Activated CD4-positive, alpha-beta T cell treated with anti-CD3 and anti-CD28 coated beads for 1 hour (primary cell): ENCODE data around the gene KCNG2.

Experiments used
- DNase-seq: peaks from one replicate; pipeline ENCODE4 v3.0.0-alpha.2; 2020

Gene KCNG2

DNA sequence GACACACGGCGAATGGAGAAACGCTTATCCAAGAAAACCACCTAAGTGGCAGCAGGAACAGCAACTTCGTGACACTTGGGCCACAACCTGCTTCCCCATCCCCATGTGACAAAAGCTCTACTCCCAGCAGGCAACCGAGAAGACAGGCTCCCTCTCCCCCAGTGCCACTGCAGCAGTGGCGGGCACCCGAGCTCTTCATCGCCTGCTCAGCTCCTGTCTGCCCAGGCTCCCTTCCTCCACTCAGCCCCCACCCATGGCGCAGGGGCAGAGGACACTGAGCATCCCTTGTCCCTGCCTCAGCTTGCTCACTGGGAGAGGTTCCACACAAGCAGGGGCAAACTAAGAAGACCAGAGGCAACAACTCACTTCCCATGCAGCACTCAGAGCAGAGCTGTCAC lies 130.8 kb downstream of the KCNG2 start:
- DNase-seq: no peak

DNA sequence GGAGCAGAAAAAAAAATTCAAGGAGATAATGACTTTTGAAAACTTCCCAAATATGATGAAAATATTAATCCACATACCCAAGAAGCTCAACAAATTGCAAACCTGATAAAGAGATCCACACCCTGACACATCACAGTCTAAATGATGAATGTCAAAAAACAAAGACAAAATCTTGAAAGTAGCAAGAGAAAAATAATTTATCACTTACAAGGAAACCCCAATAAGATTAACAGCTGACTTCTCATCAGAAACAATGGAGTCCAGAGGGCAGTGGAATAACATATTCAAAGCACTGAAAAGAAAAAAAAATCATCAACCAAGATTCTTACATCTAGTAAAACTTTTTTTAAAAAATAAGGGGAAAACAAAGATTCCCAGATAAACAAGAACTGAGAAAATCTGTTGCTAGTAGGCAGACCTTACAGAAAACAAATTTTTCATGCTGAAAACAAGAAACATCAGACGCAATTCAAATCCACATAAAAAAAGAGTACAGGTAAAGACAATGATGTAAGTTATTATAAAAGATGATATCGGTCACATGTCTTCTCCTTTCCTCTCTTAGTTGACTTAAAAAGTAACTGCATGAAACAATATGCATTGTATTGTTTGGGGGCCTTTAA lies 132.4 kb downstream of the KCNG2 start:
- no peak for DNase-seq

DNA sequence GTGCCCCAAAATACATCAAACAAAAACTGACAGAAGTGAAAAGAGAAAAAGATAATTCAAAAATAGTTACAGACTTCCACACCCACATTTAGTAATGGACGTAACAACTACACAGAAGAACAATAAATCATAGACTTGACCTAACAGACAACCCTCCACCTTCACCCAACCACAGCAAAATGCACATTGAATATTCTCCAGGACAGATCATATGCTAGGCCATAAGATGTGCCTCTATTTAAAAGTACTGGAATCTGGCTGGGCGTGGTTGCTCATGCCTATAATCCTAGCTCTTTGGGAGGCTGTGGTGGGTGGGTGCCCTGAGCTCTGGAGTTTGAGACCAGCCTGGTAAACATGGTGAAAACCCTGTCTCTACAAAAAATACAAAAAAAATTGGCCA lies 133.7 kb downstream of the KCNG2 start:
- DNase-seq: no peak

DNA sequence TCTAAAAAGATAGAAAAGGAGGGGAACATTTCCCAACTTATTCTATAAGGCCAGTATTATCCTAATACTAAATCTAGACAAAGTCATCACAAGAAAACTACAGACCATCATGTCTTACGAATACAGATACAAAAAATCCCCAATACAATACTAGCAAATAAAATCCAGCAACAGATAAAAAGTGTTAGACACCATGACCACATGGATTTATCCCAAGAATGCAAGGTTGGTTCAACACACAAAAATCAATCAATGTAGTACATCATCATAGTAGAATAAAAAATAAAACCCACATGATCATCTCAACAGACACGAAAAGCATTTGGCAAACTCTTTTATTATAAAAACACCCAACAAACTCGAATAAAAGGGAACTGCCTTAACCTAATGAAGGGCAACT lies 135.2 kb downstream of the KCNG2 start:
- no peak for DNase-seq

DNA sequence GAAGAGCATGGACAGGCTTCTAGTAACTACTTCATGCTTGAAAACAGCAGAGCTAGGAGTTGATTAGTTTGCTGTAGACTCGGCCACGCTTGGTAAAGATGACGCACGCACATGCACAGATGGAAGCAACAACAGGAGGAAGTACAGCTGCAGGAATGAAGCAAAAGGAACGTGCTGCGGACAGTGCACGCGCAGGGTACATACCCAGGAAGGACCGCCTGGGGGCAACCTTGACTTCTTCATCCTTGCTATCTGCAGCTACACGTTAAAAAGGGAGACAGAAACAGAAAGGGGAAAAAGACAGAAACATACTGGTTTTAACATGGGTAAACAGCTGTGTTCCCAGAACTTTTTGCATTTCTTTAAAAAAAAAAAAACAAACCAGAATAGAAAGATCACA lies 136.0 kb downstream of the KCNG2 start:
- no peak for DNase-seq

DNA sequence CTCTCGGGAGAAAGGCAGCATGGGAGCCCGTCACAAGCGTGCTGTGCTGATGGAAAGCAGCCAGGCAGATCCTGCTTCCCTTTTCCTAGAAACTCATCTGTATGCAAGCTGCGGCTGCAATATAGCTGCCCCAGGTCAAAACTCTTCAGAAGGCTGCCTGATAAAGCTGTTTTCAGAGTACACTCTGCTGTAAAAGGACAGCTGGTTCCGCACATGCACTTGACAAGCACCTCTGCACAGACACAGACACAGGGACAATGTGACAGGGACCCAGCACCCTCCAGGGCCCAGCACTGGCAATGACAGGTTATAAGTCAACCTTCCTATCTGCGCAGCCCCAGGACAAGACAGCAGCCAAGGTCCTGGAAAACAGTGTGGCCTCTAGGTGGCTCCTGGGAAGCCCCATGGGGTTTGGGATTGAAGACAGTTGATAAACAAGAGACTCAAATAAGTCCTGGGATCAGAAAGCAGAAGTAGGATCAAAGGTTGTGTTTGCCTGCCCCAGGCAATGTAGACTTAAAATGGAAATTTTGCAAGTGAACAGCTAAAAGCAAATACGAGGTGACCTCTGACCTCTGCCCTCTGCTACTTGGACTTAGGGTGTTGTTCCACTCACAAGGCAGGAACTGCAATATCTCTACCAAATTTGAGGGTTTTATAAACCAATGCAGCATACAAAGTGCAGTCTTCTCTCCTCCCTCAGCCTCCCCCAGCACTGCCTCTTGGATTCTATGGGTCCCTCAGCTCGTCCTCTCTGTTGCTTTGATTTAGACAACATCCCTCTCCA lies 136.8 kb downstream of the KCNG2 start:
- no peak for DNase-seq

DNA sequence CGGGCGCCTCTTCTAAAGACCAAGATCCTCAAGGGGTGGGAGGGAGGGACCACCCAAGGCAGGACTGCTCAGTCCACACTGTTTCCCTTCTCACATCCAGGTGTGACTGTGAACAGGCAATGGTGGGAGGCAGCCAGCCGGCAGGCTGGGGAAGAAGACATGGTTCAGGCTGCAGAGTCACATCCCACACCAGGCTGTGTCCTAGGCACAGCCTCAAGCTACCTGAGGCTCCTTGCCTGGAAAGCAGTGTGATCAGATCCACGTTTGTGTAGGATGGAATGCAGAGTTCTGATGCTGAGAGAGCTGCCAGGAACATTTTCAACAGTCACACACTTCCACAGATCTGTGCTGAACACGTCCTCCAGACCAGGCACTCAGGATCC lies 137.4 kb downstream of the KCNG2 start:
- DNase-seq: no peak

DNA sequence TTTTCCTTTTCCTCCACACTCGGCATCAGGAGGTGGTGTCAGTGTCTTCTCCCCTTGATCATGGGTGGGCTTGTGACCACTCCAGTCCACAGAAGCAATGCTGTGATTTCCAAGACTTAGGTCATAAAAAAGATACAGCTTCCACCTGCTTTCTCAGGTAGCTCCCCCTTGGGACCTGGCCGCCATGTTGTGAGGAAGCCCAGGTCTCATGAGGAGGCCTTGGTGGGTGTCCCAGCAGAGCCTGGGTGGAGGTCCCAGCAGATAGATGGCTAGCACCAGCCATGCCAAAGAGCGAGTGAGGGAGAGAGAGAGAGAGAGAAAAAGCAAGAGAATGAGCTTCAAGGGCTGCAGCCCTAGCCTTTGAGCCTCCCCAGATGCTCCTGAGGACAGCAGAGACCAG lies 137.8 kb downstream of the KCNG2 start:
- no peak for DNase-seq

DNA sequence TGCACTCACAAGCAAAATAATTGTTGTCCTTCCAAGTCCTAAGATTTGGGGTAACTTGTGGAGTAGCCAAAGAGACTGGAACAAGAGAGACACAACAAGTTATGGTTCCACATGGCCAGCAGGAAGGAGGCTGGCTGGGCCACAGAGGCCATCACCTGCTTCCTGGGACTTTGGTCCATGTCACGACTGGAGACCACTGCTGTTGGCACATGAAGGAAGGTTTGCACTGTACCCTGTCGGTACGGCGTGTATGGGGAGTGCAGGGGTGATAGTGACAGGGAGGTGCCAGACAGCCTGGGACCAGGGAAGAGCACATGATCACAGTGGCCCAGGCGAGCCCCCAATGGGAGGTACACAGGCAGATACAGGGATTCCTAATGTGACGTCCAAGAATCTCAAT lies 138.2 kb downstream of the KCNG2 start:
- no peak for DNase-seq

DNA sequence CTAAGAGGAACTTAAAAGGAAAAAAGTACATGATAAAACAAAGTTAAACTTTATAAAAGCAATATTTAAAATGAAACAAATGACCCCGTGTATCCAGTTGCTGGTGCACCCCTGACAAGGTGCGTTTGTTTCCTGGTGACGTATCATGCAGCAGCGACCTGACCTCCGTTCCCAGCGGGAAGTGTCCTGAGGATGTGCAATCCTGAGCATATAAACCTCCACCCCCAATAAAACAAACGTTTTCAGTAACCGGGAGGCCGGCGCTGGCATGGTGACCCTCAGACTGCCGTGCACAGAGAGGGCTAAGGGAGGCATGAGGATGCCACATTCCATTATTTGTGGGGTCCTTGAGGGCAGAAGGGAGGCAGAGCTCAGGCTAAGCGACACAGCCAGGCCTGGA lies 138.9 kb downstream of the KCNG2 start:
- DNase-seq: no peak

DNA sequence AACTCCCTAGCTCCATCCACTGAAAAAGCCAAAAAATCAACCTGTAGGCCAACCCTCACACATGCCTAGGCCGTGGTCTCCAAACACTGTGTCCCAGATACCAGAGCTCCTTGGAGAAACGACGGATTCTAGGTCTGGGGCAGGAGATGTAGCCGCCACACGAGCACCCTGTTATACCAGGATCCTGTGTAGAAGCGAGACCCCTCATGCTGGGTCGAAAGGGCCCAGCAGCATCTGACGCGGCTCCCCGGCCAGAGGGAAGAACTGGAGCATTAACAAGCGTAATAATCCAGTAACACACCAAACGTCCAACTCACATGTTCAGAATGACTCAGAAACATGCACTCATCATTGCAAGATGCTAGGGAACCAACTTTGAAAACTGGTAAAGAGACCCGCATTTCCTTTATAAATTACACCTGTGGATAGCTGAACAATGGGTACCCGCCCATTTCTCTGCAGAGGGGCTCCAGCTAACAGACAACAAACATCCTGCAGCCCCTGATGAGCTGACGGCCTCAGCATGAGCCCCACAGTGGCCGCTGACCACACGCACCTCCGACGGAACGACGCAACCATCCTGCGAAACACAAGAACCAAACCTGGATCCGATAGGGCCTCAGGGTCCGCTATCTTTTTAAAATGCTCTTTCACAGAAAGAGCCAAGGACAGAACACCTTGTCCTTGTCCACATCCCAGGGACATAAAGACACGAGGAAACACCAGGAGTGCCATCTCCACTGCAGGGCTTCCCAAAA lies 139.5 kb downstream of the KCNG2 start:
- no peak for DNase-seq

DNA sequence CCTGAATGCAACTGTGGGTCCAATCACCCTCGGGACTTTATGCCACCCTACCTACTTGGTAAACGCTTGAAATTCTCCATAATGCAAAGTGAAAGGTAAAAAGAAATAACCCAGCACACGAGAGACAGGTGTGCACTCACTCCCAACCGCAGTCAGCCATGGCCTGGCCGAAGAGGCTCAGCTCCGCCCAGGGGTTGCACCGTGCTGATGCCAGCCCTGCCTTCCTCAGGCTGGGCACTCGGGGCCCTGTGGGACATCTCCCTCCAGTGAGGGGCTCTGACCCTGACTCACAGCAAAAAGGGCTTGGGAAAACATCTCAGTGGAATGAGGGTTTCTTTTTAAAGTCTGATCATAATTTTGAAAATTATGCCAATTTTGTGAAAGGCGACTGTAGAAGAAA lies 140.5 kb downstream of the KCNG2 start:
- DNase-seq: no peak

DNA sequence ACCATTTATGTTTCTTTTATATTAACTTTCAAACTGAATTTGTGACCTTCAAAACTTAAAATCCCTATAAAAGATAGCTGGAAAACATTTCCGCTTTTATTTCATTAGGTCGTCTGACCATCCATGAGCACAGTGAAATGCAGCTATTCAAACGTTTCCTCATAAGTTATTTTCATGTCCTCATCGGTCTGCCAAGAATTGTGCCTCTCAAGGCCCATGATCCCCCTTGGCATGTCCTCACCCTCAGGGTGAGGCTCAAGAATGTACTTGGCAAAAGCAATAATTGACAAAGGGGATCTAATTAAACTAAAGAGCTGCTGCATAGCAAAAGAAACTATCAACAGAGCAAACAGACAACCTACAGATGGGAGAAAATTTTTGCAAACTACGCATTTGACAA lies 141.4 kb downstream of the KCNG2 start:
- no peak for DNase-seq

DNA sequence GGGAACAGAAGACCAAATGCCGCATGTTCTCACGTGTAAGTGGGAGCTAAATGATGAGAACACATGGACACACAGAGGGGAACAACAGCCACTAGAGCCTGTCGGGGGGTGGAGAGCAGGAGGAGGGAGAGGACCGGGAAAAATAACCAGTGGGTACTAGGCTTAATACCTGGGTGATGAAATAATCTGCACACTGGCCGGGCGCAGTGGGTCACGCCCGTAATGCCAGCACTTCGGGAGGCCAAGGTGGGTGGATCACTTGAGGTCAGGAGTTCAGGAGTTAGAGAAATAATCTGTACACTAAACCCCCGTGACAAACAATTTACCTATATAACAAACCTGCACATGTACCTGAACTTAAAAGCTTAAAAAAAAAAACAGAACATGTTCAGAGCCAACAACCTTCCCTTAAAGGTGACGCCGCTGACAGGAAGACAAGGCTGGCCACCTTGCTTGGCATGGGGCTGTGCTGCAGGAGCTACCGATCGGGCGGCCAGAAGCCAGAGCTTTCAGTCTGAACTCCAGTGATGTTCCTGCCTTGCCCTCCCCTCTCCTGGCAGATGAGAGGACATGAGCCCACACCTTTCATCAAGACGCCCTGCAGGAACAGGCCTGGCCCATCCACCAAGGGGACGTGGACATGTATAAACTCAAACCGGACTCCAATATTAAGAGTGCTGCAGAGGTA lies 142.5 kb downstream of the KCNG2 start:
- DNase-seq: no peak

DNA sequence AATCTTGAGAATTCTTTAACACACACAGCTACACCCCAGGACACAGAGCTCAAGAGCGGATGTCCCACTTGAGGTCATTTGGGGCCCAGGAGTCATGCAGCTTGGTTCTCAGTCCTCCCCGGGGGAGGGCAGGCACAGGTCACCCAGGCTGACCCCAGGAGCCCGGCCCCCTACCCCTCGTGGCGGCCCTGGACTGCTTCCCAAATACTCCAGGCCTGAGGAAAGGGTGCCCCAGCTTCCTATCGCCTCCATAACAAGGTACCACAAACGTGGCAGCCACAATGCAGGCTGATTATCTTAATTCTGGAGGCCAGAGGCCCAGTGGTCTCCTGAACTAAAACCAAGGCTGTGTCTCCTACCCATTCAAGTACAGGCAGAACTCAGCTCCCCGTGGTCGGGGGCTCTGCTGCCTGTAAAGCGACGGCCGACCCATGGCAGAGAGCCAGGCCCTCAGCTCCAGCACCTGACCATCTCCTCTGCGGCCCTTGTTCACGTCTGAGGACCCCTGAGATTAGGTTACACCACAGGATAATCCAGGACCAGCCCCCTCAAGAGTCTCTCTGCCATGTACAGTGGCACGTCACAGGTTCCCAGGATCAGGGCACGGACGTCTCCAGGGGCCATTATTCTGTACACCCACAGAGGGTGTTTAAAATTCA lies 143.2 kb downstream of the KCNG2 start:
- DNase-seq: no peak

DNA sequence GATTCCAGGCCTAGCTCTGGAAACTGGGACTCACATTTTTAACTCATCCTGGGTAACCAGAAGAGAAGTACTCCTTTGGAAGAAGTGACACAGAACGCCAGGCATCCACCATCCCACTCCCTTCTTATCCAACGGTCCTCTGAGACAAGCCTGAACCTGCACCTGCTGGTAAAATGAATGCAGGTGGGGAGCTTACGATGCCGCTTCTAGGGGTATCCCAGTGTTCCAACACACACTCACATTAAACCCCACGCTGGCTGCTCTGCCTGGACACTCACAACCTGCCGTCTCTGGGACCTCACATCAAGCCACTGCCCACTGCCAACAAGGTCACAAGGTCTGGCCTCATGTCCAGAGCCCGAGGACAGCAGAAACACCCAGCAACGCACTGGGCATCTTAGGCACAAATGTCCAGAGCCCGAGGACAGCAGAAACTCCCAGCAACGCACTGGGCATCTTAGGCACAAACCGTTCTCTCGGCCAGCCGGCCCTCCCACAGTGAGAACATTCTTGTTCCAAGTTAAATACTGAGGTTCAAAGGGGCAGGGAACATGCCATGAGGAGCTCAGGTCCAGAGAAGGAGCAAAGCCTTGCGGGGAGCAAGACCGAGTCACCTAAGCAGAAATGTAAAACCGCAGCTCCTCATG lies 143.9 kb downstream of the KCNG2 start:
- DNase-seq: no peak

DNA sequence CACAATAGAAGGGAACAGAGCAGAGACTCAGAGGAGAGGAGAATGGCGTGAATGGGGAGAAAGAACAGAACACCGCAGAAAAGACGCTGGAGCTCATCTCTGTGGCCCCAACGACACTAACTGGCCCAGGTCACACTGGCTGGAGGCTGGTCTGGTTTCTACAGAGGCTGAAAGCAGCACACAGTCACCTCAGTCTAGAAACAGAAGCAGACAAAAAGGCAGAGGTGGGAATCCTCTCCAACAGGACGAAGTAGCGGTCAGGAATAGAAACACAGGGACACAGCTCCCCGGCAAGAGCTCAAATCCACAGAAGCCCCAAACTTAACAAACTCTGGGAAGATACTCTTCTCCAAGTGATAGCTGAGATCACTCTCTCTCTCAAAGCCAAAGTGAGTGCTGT lies 144.5 kb downstream of the KCNG2 start:
- DNase-seq: no peak

DNA sequence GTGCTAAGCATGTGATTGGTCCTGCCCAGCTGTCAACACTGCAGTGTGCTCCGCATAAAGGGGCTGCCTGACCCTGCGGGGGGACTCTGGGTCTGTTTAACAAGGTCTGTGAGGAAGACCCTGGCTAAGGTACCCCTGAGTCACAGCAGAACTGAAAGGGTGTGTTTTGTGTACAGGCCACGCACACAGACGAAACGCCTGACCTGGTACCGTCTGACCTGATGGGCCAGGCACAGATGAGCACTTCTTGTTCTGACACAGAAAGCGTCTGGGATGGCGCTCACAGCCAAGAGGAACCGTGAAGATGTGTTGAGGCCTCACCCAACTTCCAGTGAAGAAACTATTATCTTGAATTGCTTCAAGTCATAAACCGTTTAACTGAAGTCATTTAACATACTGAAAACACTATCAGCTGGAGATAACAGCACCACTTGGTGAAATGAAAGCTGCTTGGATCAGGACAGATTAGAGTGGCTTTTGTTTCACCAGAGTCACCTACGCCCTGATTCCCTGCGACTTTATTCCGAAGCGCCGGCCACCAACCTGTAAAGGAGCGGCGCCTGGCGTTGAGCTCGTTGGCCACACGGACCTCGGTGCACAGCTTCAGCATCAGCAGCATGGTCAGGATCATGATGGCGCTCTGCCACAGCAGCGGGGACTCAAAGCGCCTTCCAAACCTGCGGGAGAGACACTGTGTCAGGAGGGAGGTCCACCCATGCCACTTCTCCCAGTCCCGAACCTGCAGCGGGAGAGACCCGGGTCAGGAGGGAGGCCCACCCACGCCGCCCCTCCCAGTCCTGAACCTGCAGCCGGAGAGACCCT lies 145.3 kb downstream of the KCNG2 start:
- no peak for DNase-seq

DNA sequence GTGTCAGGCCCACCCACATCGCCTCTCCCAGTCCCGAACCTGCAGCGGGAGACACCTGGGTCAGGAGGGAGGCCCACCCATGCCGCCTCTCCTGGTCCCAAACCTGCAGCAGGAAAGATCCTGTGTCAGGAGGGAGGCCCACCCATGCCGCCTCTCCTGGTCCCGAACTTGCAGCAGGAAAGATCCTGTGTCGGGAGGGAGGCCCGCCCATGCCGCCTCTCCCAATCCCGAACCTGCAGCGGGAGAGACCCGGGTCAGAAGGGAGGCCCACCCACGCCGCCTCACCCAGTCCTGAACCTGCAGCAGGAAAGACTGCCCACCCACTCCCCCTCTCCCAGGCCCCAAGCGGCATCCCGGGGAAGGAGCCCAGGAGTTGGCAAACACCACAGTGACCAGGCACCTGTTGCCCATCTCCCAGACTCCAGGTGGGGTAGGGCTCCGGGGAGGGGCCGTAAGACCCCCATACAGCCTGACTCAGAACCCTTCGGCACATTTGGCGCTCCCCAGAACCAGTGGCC lies 145.9 kb downstream of the KCNG2 start:
- no peak for DNase-seq

DNA sequence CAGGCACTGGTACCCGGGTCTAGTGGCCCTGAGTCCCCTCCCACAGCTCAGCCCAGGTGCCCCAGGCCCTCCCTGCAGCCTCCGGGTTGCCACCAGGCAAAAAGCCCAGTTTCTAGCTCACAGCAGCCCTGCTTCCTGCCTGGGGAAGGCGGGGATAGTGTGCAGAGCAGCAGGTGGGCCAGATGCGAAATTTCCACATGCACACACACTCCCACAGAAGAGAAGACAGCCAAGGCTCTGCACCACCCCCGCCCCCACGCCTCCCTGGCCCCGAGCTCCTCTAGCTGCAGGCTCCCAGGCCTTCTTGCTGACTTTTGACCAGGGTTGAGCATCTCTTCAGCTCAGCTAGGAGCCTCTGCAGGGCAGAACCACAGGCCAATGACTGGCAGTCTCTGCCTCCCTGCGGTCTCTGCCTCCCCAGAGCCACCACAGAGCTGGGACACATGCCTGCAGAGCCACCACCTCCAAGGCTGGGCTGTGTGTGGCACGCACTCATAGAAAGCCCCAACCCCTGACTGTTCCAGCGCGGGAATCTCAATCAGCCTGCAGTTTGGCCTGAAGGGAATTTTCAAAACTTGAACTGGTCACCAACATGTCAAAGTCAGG lies 146.5 kb downstream of the KCNG2 start:
- DNase-seq: no peak

DNA sequence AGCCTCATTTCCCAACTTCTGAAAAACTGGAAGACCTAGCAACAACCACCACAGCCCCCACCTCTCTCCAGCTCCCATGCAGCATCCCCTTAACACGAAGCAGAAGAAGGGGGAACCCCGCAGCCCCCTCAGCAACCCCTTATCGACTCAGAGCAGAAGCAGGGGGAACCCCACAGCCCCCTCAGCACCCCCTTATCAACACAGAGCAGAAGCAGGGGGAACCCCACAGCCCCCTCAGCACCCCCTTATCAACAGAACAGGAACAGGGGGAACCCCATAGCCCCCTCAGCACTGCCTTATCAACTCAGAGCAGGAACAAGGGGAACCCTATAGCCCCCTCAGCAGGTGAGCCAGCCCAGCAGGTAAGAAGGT lies 147.0 kb downstream of the KCNG2 start:
- DNase-seq: no peak
